Gastrocnemius medialis (tissue), 4 donors: ENCODE data around the gene MAST4.

Experiments
- CTCF ChIP-seq, 5 experiments: fragments of 450-650 bp in 3 of 5; fragments of 200-600 bp in 2 of 5; sonication (generic) in 2 of 5; IDR thresholded peaks in 4 of 5; conservative IDR thresholded peaks in 1 of 5; 1 replicate in 4 of 5; 2 replicates in 1 of 5; pipeline ENCODE4 v1.5.1; 2016 to 2019; ENCODE audit warnings: antibody characterized with exemption in 5 of 5, mild to moderate bottlenecking in 3 of 5, moderate library complexity in 3 of 5
- POLR2A ChIP-seq, 2 donors: fragments of 450-650 bp; IDR thresholded peaks; one replicate each; pipeline ENCODE4 v1.6.1; 2017; ENCODE audit warnings: antibody characterized with exemption in 2 of 2, mild to moderate bottlenecking in 2 of 2, moderate library complexity in 2 of 2

GRCh38 chr5:67002832-67003684, 406.9 kb downstream of the MAST4 start:
- TF ChIP-seq CTCF (IDR thresholded peaks at IDR 0.05 in 4 of 5, conservative IDR thresholded peaks at IDR 0.05 in 1 of 5), result no peak
- no peak for TF ChIP-seq POLR2A (IDR thresholded peaks at IDR 0.05)
